Measurements from ENCODE around the gene CEMP1. TPM values are rescaled to one million over a fixed set of nuclear protein-coding genes. Genes with fewer than 3 reads are reported as not detected.

CEMP1 gene
- total and polyA plus RNA-seq, 2 donors (not counting 1 experiment from before 2014, with no cell fraction given), result 0.66 to 2.3 TPM

DNA sequence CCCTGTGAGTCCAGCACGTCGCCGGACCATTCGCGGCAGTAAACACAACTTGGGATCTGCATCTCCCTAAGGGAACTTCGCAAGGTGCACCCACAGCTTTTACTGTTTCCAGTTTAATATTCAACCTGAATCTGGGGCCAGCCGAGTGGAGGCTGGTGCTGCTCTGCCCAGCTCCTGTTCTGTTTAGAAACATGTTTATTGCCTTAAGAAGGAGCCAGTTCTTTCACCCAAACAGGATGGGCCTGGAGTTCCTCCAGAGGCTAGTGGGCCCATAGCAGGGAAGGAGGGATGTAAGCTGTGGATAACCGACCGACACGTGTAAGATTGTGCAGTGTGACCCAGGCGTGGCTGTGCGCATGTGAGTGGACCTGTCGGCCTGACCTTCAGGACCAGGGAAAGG lies 38.9 kb downstream of the CEMP1 start:
- H3K9ac ChIP-seq (ENCODE audit: low read length), result no peak overlapping the region
- no peaks in the 10 kb centered on the region for H4K20me1 ChIP-seq (ENCODE audit: control insufficient read depth, insufficient read depth, low read length, poor library complexity, severe bottlenecking)
- H3K4me3 ChIP-seq (ENCODE audit: control extremely low read depth in 1 of 5, extremely low read depth in 1 of 5, insufficient read depth in 1 of 5, low read depth in 2 of 5, low read length in 4 of 5), result no peak overlapping the region
- peaks cover 27% of the 10 kb centered on the region for H3K79me2 ChIP-seq (ENCODE audit: control insufficient read depth, insufficient read depth, low read length)
- H2AFZ ChIP-seq (ENCODE audit: insufficient read depth, low read depth, low read length, poor library complexity, severe bottlenecking), result no peak overlapping the region
- POLR2A ChIA-PET, result no interaction called here
- Mint-ChIP-seq H3K27me3 (no peaks in the 10 kb centered on the region), H3K9me3 (ENCODE audit: insufficient read depth) (no peaks in the 10 kb centered on the region), H3K4me1 (peaks cover 6% of the 10 kb centered on the region), H3K4me3 (no peak overlapping the region), H3K27ac (no peak overlapping the region)
- no peak for TF ChIP-seq EZH2 (IDR thresholded peaks at IDR 0.05; ENCODE audit: borderline replicate concordance, insufficient read depth, low read depth, low read length, poor library complexity, severe bottlenecking)
- TF ChIP-seq, protein P1, sequence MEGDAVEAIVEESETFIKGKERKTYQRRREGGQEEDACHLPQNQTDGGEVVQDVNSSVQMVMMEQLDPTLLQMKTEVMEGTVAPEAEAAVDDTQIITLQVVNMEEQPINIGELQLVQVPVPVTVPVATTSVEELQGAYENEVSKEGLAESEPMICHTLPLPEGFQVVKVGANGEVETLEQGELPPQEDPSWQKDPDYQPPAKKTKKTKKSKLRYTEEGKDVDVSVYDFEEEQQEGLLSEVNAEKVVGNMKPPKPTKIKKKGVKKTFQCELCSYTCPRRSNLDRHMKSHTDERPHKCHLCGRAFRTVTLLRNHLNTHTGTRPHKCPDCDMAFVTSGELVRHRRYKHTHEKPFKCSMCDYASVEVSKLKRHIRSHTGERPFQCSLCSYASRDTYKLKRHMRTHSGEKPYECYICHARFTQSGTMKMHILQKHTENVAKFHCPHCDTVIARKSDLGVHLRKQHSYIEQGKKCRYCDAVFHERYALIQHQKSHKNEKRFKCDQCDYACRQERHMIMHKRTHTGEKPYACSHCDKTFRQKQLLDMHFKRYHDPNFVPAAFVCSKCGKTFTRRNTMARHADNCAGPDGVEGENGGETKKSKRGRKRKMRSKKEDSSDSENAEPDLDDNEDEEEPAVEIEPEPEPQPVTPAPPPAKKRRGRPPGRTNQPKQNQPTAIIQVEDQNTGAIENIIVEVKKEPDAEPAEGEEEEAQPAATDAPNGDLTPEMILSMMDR (IDR thresholded peaks at IDR 0.05), result no peak
- intact Hi-C loops (cut with micrococcal nuclease), result no loop called here
- H3K27ac ChIP-seq (ENCODE audit: low read length in 2 of 2), result no peak overlapping the region
- no peaks in the 10 kb centered on the region for H3K27me3 ChIP-seq (replicated peaks in 1 of 4; ENCODE audit: control extremely low read depth in 1 of 4, control insufficient read depth in 3 of 4, insufficient read depth in 4 of 4, low read length in 3 of 4)
- CTCF ChIA-PET, result no interaction called here
- peaks cover 8 to 9% of the 10 kb centered on the region in 2 donors for H3K4me1 ChIP-seq (ENCODE audit: control insufficient read depth in 2 of 2, insufficient read depth in 2 of 2, low read length in 2 of 2)
- H3K4me2 ChIP-seq (replicated peaks; ENCODE audit: low read depth, low read length, poor library complexity, severe bottlenecking), result no peak overlapping the region
- ATAC-seq (ENCODE audit: low read depth), result no peak
- no peak for DNase-seq
- H3K9me3 ChIP-seq (ENCODE audit: control extremely low read depth in 1 of 3, control insufficient read depth in 2 of 3, insufficient read depth in 1 of 3, low read length in 2 of 3), result no peaks in the 10 kb centered on the region
- peaks cover 0 to 6% of the 10 kb centered on the region in 2 experiments for H3K36me3 ChIP-seq (replicated peaks in 1 of 2; ENCODE audit: control extremely low read depth in 1 of 2, control insufficient read depth in 1 of 2, extremely low read depth in 1 of 2, insufficient read depth in 2 of 2, low read length in 1 of 2)
- WGBS (ENCODE audit: insufficient coverage), result 98% methylated on average over 12 of the region's 13 CpGs

DNA sequence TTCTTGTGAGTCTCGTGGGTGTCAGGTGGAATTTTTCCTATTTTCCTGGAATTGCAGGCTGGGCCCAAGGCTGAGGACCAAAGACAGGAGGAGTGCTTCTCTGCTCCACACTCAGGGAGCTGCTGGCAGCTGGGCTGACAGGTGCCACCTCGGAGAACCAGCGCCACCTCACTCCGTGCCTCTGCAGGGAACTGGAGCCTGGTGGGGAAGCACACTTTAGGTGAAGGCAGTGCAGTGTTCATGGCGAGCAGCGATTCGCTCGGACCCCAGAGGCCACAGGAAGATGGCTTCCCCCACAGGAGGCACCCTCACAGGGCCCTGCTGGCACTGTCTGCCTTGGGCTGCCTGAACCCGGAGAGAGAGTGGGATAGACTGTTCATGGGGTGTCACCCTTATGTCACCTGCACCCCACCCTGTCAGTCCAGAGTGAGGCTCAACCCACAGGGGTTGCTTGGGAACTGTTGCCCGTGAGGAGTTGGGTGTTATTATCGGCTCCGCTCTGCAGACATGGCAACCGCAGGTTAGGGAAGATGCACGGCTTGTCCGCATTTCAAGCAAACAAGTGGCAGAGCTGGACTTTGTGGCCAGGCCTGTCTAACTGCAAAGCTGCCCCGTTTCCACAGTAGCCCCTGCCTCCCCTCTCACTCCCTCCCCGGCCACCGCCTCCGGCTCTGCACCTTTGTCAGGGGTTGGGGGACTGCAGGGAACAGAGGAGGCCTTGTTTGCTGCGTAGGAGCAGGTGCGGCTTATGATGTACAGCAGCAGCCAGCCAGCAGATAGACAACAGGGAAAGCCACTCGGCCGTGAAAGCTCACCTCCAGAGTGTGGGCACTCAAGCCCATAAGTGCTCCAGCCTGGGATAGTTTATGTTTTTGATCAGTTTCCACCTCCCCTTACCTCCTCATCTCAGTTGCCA lies 40.8 kb downstream of the CEMP1 start:
- POLR2A ChIA-PET, result no interaction called here
- ATAC-seq (ENCODE audit: low read depth) (no peak), DNase-seq (no peak)
- no peaks in the 10 kb centered on the region for H3K9me3 ChIP-seq (ENCODE audit: control extremely low read depth in 1 of 3, control insufficient read depth in 2 of 3, insufficient read depth in 1 of 3, low read length in 2 of 3)
- H3K36me3 ChIP-seq (replicated peaks in 1 of 2; ENCODE audit: control extremely low read depth in 1 of 2, control insufficient read depth in 1 of 2, extremely low read depth in 1 of 2, insufficient read depth in 2 of 2, low read length in 1 of 2), result peaks cover 0 to 3% of the 10 kb centered on the region in 2 experiments
- no peak overlapping the region for H3K4me3 Mint-ChIP-seq
- intact Hi-C loops (cut with micrococcal nuclease), result no loop called here
- H2AFZ ChIP-seq (ENCODE audit: insufficient read depth, low read depth, low read length, poor library complexity, severe bottlenecking), result no peak overlapping the region
- no peak overlapping the region for H3K4me3 ChIP-seq (ENCODE audit: control extremely low read depth in 1 of 5, extremely low read depth in 1 of 5, insufficient read depth in 1 of 5, low read depth in 2 of 5, low read length in 4 of 5)
- no peaks in the 10 kb centered on the region for H3K27me3 ChIP-seq (replicated peaks in 1 of 4; ENCODE audit: control extremely low read depth in 1 of 4, control insufficient read depth in 3 of 4, insufficient read depth in 4 of 4, low read length in 3 of 4)
- WGBS (ENCODE audit: insufficient coverage), result 98% methylated on average over 17 of the region's 23 CpGs
- CTCF ChIA-PET, result interaction anchor here (0.6 kb wide), 1 partner anchor 163 kb away, joined by 6 read pairs; no protein-coding TSS in a partner anchor
- no peaks in the 10 kb centered on the region for H3K27me3 Mint-ChIP-seq
- peaks cover 24 to 26% of the 10 kb centered on the region in 2 donors for H3K4me1 ChIP-seq (ENCODE audit: control insufficient read depth in 2 of 2, insufficient read depth in 2 of 2, low read length in 2 of 2)
- peaks cover 18% of the 10 kb centered on the region for H3K4me1 Mint-ChIP-seq
- H3K27ac ChIP-seq (ENCODE audit: low read length in 2 of 2), result no peak overlapping the region
- peaks cover 43% of the 10 kb centered on the region for H3K79me2 ChIP-seq (ENCODE audit: control insufficient read depth, insufficient read depth, low read length)
- TF ChIP-seq EZH2 (IDR thresholded peaks at IDR 0.05; ENCODE audit: borderline replicate concordance, insufficient read depth, low read depth, low read length, poor library complexity, severe bottlenecking), result no peak
- TF ChIP-seq, protein P1 (IDR thresholded peaks at IDR 0.05), result no peak
- H3K27ac Mint-ChIP-seq, result no peak overlapping the region
- no peaks in the 10 kb centered on the region for H3K9me3 Mint-ChIP-seq (ENCODE audit: insufficient read depth)
- H3K4me2 ChIP-seq (replicated peaks; ENCODE audit: low read depth, low read length, poor library complexity, severe bottlenecking), result no peak overlapping the region
- no peak overlapping the region for H3K9ac ChIP-seq (ENCODE audit: low read length)
- H4K20me1 ChIP-seq (ENCODE audit: control insufficient read depth, insufficient read depth, low read length, poor library complexity, severe bottlenecking), result no peaks in the 10 kb centered on the region
